Osteocyte (in vitro differentiated cells): Measurements from ENCODE around the gene CAMK1D. TPM values are rescaled to one million over a fixed set of nuclear protein-coding genes. Genes with fewer than 3 reads are reported as not detected.
"Not testable (repeated sequence)": the region's sequence is repeated elsewhere in the genome, so short reads cannot be mapped to it uniquely, and the experiment has no call there.

Experiments used
- DNase-seq: peaks from one replicate; pipeline ENCODE4 v3.0.0; 2021; ENCODE audit warnings: mixed read lengths; ENCODE audit not compliant: unreplicated experiment; ENCODE audit errors: extremely low spot score
- H3K27ac Mint-ChIP-seq: one replicate; pipeline ENCODE4 v1.8.0; 2021; ENCODE audit warnings: mild to moderate bottlenecking, mixed read lengths; ENCODE audit not compliant: unreplicated experiment
- H3K27me3 Mint-ChIP-seq: one replicate; pipeline ENCODE4 v1.8.0; 2021; ENCODE audit warnings: mixed read lengths; ENCODE audit not compliant: unreplicated experiment
- H3K36me3 Mint-ChIP-seq: one replicate; pipeline ENCODE4 v1.8.0; 2021; ENCODE audit warnings: mixed read lengths; ENCODE audit not compliant: unreplicated experiment
- H3K4me1 Mint-ChIP-seq: one replicate; pipeline ENCODE4 v1.8.0; 2021; ENCODE audit warnings: mixed read lengths; ENCODE audit not compliant: unreplicated experiment
- H3K4me3 Mint-ChIP-seq: one replicate; pipeline ENCODE4 v1.8.0; 2021; ENCODE audit warnings: mild to moderate bottlenecking, moderate library complexity, mixed read lengths; ENCODE audit not compliant: unreplicated experiment
- H3K9me3 Mint-ChIP-seq: one replicate; pipeline ENCODE4 v1.8.0; 2021; ENCODE audit warnings: mixed read lengths; ENCODE audit not compliant: unreplicated experiment
- CTCF ChIP-seq: fragments of 200-600 bp; sonication (generic); IDR thresholded peaks from 2 replicates; pipeline ENCODE4 v1.5.0; 2021; ENCODE audit warnings: antibody characterized with exemption, mild to moderate bottlenecking, moderate library complexity
- total RNA-seq: library from RNA; stranded (reverse); gene quantifications from 2 replicates; pipeline ENCODE4 v1.2.1, GENCODE V29; 2021

Gene CAMK1D
- total RNA-seq, 1 donor from 2014 or later, result 13.7 TPM

GRCh38 chr10:12360461-12360860 is 11.1 kb downstream of the CAMK1D start:
- no peak overlapping the region for H3K4me3 Mint-ChIP-seq
- no peaks in the 10 kb centered on the region for H3K27me3 Mint-ChIP-seq
- no peak for TF ChIP-seq CTCF
- H3K4me1 Mint-ChIP-seq, result peaks cover 3% of the 10 kb centered on the region
- H3K27ac Mint-ChIP-seq, result no peak overlapping the region
- no peak for DNase-seq
- H3K36me3 Mint-ChIP-seq, result peaks cover 1% of the 10 kb centered on the region
- H3K9me3 Mint-ChIP-seq, result no peaks in the 10 kb centered on the region

GRCh38 chr10:12361115-12361514 is 11.8 kb downstream of the CAMK1D start:
- H3K9me3 Mint-ChIP-seq, H3K36me3 Mint-ChIP-seq, H3K27me3 Mint-ChIP-seq, DNase-seq, H3K4me1 Mint-ChIP-seq, H3K27ac Mint-ChIP-seq, H3K4me3 Mint-ChIP-seq: not testable (repeated sequence)

GRCh38 chr10:12364559-12364958 is 15.2 kb downstream of the CAMK1D start:
- H3K9me3 Mint-ChIP-seq, result no peaks in the 10 kb centered on the region
- no peak for TF ChIP-seq CTCF
- peaks cover 4% of the 10 kb centered on the region for H3K4me1 Mint-ChIP-seq
- H3K4me3 Mint-ChIP-seq, result no peak overlapping the region
- H3K27ac Mint-ChIP-seq, result no peak overlapping the region
- H3K27me3 Mint-ChIP-seq, result no peaks in the 10 kb centered on the region
- no peaks in the 10 kb centered on the region for H3K36me3 Mint-ChIP-seq
- no peak for DNase-seq

GRCh38 chr10:12367272-12367671 is 17.9 kb downstream of the CAMK1D start:
- no peak overlapping the region for H3K4me3 Mint-ChIP-seq
- DNase-seq, result no peak
- peaks cover 4% of the 10 kb centered on the region for H3K4me1 Mint-ChIP-seq
- no peak for TF ChIP-seq CTCF
- no peaks in the 10 kb centered on the region for H3K36me3 Mint-ChIP-seq
- no peak overlapping the region for H3K27ac Mint-ChIP-seq
- H3K27me3 Mint-ChIP-seq, result no peaks in the 10 kb centered on the region
- no peaks in the 10 kb centered on the region for H3K9me3 Mint-ChIP-seq

GRCh38 chr10:12369982-12370381 is 20.6 kb downstream of the CAMK1D start:
- Mint-ChIP-seq H3K27ac (no peak overlapping the region), H3K27me3 (no peaks in the 10 kb centered on the region), H3K4me1 (peaks cover 4% of the 10 kb centered on the region), H3K9me3 (no peaks in the 10 kb centered on the region), H3K4me3 (no peak overlapping the region), H3K36me3 (no peaks in the 10 kb centered on the region)
- DNase-seq, result no peak
- no peak for TF ChIP-seq CTCF

- no peak for DNase-seq
- Mint-ChIP-seq H3K4me1 (no peaks in the 10 kb centered on the region), H3K9me3 (no peaks in the 10 kb centered on the region), H3K36me3 (no peaks in the 10 kb centered on the region), H3K27ac (no peak overlapping the region), H3K27me3 (no peaks in the 10 kb centered on the region), H3K4me3 (no peak overlapping the region)
- no peak for TF ChIP-seq CTCF
These were observed 23.5 kb downstream of the CAMK1D start for GRCh38 chr10:12372846-12373245.
